RWPE1 (cell line): ENCODE measurements around the gene AS3MT.

ENCODE experiments used
- CTCF ChIA-PET: fragments of 350-600 bp; sonication (Branson Sonifier 250); formaldehyde crosslinking; extraction: SDS; loops from one replicate; lab custom pipeline; 2021; lab: Yijun Ruan, JAX
- POLR2A ChIA-PET: fragments of 400-600 bp; formaldehyde crosslinking; extraction: SDS; loops from one replicate; lab custom pipeline; 2020; ENCODE audit warnings: antibody characterized with exemption; ENCODE audit not compliant: low non-redundant PET; lab: Yijun Ruan, JAX
- DNase-seq: peaks from one replicate; pipeline ENCODE4 v3.0.0; 2012; ENCODE audit warnings: low spot score
- H3K27ac ChIP-seq: fragments of 450-650 bp; 2 replicates; pipeline ENCODE4 v1.5.1; 2017
- TF ChIP-seq, protein P1 (sequence below): fragments of 450-650 bp; conservative IDR thresholded peaks from 2 replicates; pipeline ENCODE4 v1.5.1; 2017; ENCODE audit warnings: low read depth, mild to moderate bottlenecking

The AS3MT gene

DNA sequence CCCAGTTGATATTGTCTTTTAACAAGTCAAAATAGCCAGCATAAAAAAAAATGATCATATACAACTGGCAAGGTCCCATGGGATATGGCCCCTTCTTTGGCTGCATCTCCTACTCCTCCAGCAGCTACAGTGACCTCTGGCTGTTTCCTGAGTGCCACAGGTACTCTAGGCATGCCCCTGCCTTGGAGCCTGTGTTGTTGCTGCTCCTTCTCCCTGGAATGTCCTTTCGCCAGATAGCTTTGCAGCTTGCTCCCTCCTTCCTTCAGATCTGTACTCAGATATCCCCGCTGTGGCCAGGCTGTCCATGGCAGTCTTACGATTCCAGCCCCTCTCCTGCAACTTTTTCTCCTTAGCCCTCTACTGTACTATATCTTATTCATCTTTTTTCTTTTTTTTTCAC lies 72.1 kb downstream of the AS3MT start:
- TF ChIP-seq, protein P1, sequence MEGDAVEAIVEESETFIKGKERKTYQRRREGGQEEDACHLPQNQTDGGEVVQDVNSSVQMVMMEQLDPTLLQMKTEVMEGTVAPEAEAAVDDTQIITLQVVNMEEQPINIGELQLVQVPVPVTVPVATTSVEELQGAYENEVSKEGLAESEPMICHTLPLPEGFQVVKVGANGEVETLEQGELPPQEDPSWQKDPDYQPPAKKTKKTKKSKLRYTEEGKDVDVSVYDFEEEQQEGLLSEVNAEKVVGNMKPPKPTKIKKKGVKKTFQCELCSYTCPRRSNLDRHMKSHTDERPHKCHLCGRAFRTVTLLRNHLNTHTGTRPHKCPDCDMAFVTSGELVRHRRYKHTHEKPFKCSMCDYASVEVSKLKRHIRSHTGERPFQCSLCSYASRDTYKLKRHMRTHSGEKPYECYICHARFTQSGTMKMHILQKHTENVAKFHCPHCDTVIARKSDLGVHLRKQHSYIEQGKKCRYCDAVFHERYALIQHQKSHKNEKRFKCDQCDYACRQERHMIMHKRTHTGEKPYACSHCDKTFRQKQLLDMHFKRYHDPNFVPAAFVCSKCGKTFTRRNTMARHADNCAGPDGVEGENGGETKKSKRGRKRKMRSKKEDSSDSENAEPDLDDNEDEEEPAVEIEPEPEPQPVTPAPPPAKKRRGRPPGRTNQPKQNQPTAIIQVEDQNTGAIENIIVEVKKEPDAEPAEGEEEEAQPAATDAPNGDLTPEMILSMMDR, result no peak
- CTCF ChIA-PET, result interaction anchor here (0.7 to 1.0 kb wide), 2 partner anchors 24 to 297 kb away, joined by 3 to 4 read pairs; no protein-coding TSS in a partner anchor
- DNase-seq, result no peak
- no peak overlapping the region for H3K27ac ChIP-seq
- POLR2A ChIA-PET, result no interaction called here

DNA sequence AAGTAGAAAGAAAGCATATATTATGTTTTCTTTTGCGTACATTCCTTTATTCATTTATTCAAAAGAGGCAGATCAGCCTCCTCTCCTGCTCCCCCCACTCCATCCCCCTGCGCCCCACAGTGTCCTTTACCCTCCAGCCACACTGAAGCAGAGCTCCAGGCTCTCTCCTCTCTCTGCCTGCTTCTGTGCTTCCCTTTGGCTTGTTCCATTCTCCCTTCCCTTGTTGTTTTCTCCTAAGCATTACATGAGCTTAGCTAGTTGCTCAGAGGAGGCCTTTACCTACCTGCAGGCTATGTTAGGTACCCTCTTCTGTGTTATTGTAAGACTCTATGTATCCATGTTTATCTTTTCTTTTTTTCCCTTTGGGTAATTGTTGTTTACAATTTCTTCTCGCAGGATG lies 76.2 kb downstream of the AS3MT start:
- ChIA-PET POLR2A (no interaction called here), CTCF (no interaction called here)
- no peak overlapping the region for H3K27ac ChIP-seq
- DNase-seq, result no peak
- TF ChIP-seq, protein P1, result no peak

DNA sequence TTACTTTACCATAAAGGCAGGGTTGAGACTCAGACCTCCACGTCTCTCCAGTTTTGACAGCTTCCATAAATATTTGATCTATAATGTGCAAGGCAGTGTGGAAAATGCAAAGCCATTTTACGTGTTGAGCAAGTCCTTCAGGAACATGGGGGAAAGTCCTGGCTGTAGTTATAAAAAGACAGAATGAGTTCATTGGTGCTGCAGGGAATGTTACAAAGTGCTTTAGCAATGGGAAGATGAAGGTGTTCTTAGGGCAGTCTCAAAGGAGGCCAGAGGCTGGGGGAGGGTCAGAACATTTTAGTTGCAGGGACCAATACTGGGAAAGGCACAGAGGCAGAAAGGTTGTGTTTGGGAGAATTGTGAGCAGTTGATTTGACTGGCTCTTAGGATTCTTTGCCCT lies 76.7 kb downstream of the AS3MT start:
- TF ChIP-seq, protein P1, result no peak
- CTCF ChIA-PET, result no interaction called here
- POLR2A ChIA-PET, result interaction anchor here (0.6 kb wide), 1 partner anchor 11 kb away, joined by 3 read pairs; no protein-coding TSS in a partner anchor
- no peak overlapping the region for H3K27ac ChIP-seq
- DNase-seq, result no peak

DNA sequence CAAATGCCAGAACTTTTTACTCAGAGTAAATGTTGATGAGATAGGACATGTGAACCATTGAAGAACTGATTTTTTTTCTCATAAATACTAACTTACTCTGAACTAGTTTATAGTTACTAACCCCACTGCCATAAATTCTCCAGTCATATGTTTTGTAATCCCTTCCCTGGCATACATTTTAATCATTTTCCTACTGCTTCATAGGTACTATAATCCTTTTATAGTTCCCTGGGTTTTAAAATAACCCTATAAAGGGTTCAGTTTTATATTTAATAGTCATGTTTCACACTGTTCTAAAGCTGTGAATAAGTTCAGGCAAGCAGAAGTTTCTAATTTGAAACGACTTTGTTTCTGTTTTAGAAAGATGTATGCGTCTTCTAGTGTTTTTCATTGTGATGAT lies 77.7 kb downstream of the AS3MT start:
- H3K27ac ChIP-seq, result no peak overlapping the region
- ChIA-PET CTCF (no interaction called here), POLR2A (no interaction called here)
- TF ChIP-seq, protein P1, result no peak
- DNase-seq, result no peak

DNA sequence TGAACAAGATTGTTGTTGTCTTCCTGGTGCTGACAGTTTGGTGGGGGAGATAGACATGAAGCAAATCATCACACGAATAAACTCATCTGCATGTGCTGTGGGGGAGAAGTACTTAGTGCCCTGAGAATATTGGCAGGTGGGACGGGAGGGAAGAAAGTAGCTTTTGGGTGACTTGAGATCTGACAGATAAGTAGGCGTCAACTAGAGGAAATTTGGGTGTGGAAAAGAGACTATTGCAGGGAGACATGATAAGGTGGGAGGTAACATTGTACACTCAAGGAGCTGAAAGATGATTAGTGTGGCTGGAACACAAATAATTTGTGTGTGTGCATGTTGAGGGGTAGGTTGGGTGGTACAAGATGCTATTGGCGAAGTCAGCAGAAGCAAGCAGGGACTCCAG lies 78.9 kb downstream of the AS3MT start:
- DNase-seq, result no peak
- no peak overlapping the region for H3K27ac ChIP-seq
- POLR2A ChIA-PET, result no interaction called here
- TF ChIP-seq, protein P1, result no peak
- CTCF ChIA-PET, result no interaction called here

DNA sequence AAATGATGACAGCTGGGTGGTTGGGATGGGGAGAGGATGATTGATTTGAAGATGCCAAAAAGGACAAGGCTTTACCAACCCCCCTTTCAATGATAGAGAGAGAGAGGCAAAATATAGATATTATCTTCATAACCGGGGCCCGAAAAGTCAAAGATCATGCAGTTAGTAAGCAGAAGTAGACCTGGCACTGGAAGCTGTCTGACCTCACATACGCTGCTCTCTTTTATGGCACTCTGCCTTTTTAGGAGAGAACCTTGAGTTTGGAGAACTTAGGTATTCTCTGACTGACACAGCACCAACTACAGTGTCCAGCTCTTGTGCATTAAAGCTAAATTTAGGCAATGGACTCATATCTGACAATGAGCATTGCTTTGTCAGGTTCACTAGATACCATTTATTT lies 79.5 kb downstream of the AS3MT start:
- H3K27ac ChIP-seq, result no peak overlapping the region
- ChIA-PET CTCF (interaction anchor here (0.6 kb wide), 1 partner anchor 40 kb away, joined by 3 read pairs; no protein-coding TSS in a partner anchor), POLR2A (no interaction called here)
- DNase-seq, result no peak
- TF ChIP-seq, protein P1, result no peak
